ENCODE measurements around the gene IGF1.

DNA sequence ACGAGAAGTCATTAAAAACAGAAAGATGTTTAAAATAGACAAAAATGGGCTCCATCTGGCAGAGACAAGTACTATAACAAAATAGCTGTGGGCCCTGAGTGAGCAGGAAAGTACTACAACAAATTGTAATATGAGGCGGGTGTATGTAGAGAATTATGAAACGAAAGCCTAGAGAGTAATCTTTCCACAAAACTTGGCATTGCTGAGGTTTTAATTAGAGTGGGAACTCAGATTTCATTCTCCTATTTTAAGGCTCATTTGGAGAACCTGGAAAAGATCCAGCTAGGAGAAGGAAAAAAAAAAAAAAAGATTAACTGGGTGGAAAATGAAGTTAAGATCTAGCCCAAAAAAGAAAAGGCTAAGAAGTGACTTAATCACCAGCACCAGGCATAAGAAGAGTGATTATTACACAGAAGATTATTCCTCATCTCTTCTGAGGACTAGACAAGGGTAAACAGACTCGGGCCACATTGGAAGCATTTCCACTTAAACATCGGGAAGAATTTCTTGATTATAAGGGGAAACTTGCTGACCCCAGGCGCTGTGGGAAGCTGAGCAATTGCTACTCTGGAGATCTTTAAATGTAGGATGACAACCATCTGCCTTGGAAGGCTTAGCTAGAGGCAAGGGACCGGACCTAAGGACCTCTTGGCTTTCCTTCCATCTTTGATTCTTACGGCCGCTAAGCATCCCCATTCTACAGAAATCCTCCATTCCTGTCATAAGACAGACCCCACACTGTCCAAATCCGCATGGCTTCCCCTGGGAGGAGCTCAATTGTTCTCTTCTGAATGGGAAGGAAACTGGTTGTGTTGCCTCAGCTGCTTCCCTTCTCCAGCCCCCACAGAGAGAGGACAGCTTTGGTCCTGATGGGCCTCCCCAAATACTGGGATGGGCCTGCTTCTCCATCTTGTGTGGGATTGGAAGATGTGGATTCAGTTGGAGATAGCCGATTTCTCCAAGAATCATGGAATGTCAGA, 40.6 kb downstream of the IGF1 start:
- TF ChIP-seq, protein P1, sequence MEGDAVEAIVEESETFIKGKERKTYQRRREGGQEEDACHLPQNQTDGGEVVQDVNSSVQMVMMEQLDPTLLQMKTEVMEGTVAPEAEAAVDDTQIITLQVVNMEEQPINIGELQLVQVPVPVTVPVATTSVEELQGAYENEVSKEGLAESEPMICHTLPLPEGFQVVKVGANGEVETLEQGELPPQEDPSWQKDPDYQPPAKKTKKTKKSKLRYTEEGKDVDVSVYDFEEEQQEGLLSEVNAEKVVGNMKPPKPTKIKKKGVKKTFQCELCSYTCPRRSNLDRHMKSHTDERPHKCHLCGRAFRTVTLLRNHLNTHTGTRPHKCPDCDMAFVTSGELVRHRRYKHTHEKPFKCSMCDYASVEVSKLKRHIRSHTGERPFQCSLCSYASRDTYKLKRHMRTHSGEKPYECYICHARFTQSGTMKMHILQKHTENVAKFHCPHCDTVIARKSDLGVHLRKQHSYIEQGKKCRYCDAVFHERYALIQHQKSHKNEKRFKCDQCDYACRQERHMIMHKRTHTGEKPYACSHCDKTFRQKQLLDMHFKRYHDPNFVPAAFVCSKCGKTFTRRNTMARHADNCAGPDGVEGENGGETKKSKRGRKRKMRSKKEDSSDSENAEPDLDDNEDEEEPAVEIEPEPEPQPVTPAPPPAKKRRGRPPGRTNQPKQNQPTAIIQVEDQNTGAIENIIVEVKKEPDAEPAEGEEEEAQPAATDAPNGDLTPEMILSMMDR (IDR thresholded peaks at IDR 0.05): no peak
- TF ChIP-seq POLR2A (IDR thresholded peaks at IDR 0.05): no peak

Measured in testis (tissue), 2 donors.